ENCODE results near the gene BARX1.

The BARX1 gene

GRCh38 chr9:93954434-93955061 is 607 bp downstream of the BARX1 start:
- peak; percentile 58 for DNase-seq (ENCODE audit: low spot score)
- TF ChIP-seq CTCF (IDR thresholded peaks at IDR 0.05; ENCODE audit: extremely low read depth, missing control alignments) = no peak

GRCh38 chr9:93953496-93954433 is 1.4 kb downstream of the BARX1 start:
- peak; percentile 43 for DNase-seq (ENCODE audit: low spot score)
- TF ChIP-seq CTCF (IDR thresholded peaks at IDR 0.05; ENCODE audit: extremely low read depth, missing control alignments) = no peak

GRCh38 chr9:93952784-93953495 is 2.2 kb downstream of the BARX1 start:
- TF ChIP-seq CTCF (IDR thresholded peaks at IDR 0.05; ENCODE audit: extremely low read depth, missing control alignments) = no peak
- peak; percentile 56 for DNase-seq (ENCODE audit: low spot score)

- peak; percentile 45 for DNase-seq (ENCODE audit: low spot score)
- TF ChIP-seq CTCF (IDR thresholded peaks at IDR 0.05; ENCODE audit: extremely low read depth, missing control alignments) = no peak
Observed at GRCh38 chr9:93952119-93952783, 2.9 kb downstream of the BARX1 start.

GRCh38 chr9:93951655-93952118 is 3.5 kb downstream of the BARX1 start:
- no peak for DNase-seq (ENCODE audit: low spot score)
- TF ChIP-seq CTCF (IDR thresholded peaks at IDR 0.05; ENCODE audit: extremely low read depth, missing control alignments) = no peak

GRCh38 chr9:93950619-93951601 is 4.2 kb downstream of the BARX1 start:
- TF ChIP-seq CTCF (IDR thresholded peaks at IDR 0.05; ENCODE audit: extremely low read depth, missing control alignments) = no peak
- DNase-seq (ENCODE audit: low spot score) = peak; percentile 59
